Measurements from ENCODE around the gene C19orf38. TPM values are rescaled to one million over a fixed set of nuclear protein-coding genes. Genes with fewer than 3 reads are reported as not detected.

C19orf38 gene
- total RNA-seq, 2 experiments from 2014 or later = 5.2 to 7.5 TPM

GRCh38 chr19:10852098-10852800, 4.0 kb downstream of the C19orf38 start:
- H3K27ac ChIP-seq (ENCODE audit: low read depth, low read length, poor library complexity, severe bottlenecking) = no peak overlapping the region
- no peak overlapping the region for H3K4me2 ChIP-seq (ENCODE audit: low read length)
- ChIA-PET CTCF (ENCODE audit: unreplicated experiment) (interaction anchor here (0.6 to 1.1 kb wide), 2 partner anchors 16 to 186 kb away, joined by 3 read pairs; partner anchors contain the start of gene TMED1), POLR2A (no interaction called here)
- H4K20me1 ChIP-seq (ENCODE audit: insufficient read depth, low read length) = no peaks in the 10 kb centered on the region
- H3K4me1 ChIP-seq (ENCODE audit: insufficient read depth, low read length, poor library complexity, severe bottlenecking) = peaks cover 4% of the 10 kb centered on the region
- intact Hi-C loops (cut with micrococcal nuclease; ENCODE audit: unreplicated experiment) = no loop called here
- H3K4me3 ChIP-seq (ENCODE audit: low read depth, low read length, poor library complexity, severe bottlenecking) = no peak overlapping the region
- H2AFZ ChIP-seq (ENCODE audit: low read length) = no peak overlapping the region
- TF ChIP-seq CTCF (conservative IDR thresholded peaks at IDR 0.05; ENCODE audit: low read length) (no peak), EZH2phosphoT487 (IDR thresholded peaks at IDR 0.05; ENCODE audit: borderline replicate concordance, low read depth, low read length) (no peak)
- no peaks in the 10 kb centered on the region for H3K9me2 ChIP-seq (ENCODE audit: insufficient read depth, low read length)
- no peaks in the 10 kb centered on the region for H3K9me3 ChIP-seq (ENCODE audit: low read length)
- BruUV-seq (replicated peaks) = no TSS peak
- no peak for DNase-seq (ENCODE audit: low spot score)
- H3K79me2 ChIP-seq (ENCODE audit: insufficient read depth, low read depth, low read length) = no peaks in the 10 kb centered on the region
- no peaks in the 10 kb centered on the region for H3K36me3 ChIP-seq (ENCODE audit: insufficient read depth, low read length)

DNA sequence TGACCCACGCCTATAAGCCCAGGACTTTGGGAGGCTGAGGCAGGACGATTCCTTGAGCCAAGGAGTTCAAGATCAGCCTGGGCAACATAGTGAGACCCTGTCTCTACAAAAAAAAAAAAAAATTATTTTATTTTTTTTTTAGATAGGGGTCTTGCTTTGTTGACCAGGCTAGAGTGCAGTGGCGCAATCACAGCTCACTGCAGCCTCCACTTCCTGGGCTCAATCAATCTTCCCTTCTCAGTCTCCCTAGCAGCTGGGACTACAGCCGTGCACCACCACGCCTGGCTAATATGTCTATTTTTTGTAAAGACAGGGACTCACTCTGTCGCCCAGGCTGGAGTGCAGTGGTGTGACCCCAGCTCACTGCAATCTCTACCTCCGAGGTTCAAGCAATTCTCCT, 4.7 kb downstream of the C19orf38 start:
- H3K9me2 ChIP-seq (ENCODE audit: insufficient read depth, low read length) = no peaks in the 10 kb centered on the region
- H3K4me2 ChIP-seq (ENCODE audit: low read length) = no peak overlapping the region
- H4K20me1 ChIP-seq (ENCODE audit: insufficient read depth, low read length) = no peaks in the 10 kb centered on the region
- POLR2A ChIA-PET = no interaction called here
- CTCF ChIA-PET (ENCODE audit: unreplicated experiment) = interaction anchor here (1.1 kb wide), 1 partner anchor 17 kb away, joined by 3 read pairs; the partner anchor contains the start of gene TMED1
- H3K36me3 ChIP-seq (ENCODE audit: insufficient read depth, low read length) = no peaks in the 10 kb centered on the region
- intact Hi-C loops (cut with micrococcal nuclease; ENCODE audit: unreplicated experiment) = no loop called here
- no peak overlapping the region for H2AFZ ChIP-seq (ENCODE audit: low read length)
- H3K79me2 ChIP-seq (ENCODE audit: insufficient read depth, low read depth, low read length) = no peaks in the 10 kb centered on the region
- H3K9me3 ChIP-seq (ENCODE audit: low read length) = no peaks in the 10 kb centered on the region
- TF ChIP-seq EZH2phosphoT487 (IDR thresholded peaks at IDR 0.05; ENCODE audit: borderline replicate concordance, low read depth, low read length) = no peak
- TF ChIP-seq CTCF (conservative IDR thresholded peaks at IDR 0.05; ENCODE audit: low read length) = no peak
- no TSS peak for BruUV-seq (replicated peaks)
- no peak overlapping the region for H3K4me3 ChIP-seq (ENCODE audit: low read depth, low read length, poor library complexity, severe bottlenecking)
- peaks cover 4% of the 10 kb centered on the region for H3K4me1 ChIP-seq (ENCODE audit: insufficient read depth, low read length, poor library complexity, severe bottlenecking)
- no peak for DNase-seq (ENCODE audit: low spot score)
- H3K27ac ChIP-seq (ENCODE audit: low read depth, low read length, poor library complexity, severe bottlenecking) = no peak overlapping the region

Measured in OCI-LY7 (cell line).